Measurements from ENCODE around the gene GRIN2A. TPM values are rescaled to one million over a fixed set of nuclear protein-coding genes. Genes with fewer than 3 reads are reported as not detected.

The GRIN2A gene
- total and polyA plus RNA-seq, 2 donors (not counting 1 experiment from before 2014, with no cell fraction given) = 0.44 TPM; not detected in 1

- H3K79me2 ChIP-seq (ENCODE audit: control insufficient read depth, insufficient read depth, low read length) = no peaks in the 10 kb centered on the region
Observed at GRCh38 chr16:9946022-9946720, 236.1 kb downstream of the GRIN2A start.

More at GRCh38 chr16:9946022-9946720, 236.1 kb downstream of the GRIN2A start:
- CTCF ChIA-PET = interaction anchor here (0.5 kb wide), 1 partner anchor 321 kb away, joined by 3 read pairs; no protein-coding TSS in a partner anchor
- POLR2A ChIA-PET = no interaction called here
- Mint-ChIP-seq H3K9me3 (ENCODE audit: insufficient read depth) (no peaks in the 10 kb centered on the region), H3K27me3 (peaks cover 23% of the 10 kb centered on the region), H3K4me3 (no peak overlapping the region), H3K4me1 (no peaks in the 10 kb centered on the region), H3K27ac (no peak overlapping the region)
- intact Hi-C loops (cut with micrococcal nuclease) = no loop called here
- Histone ChIP-seq H3K36me3 (replicated peaks in 1 of 2; ENCODE audit: control extremely low read depth in 1 of 2, control insufficient read depth in 1 of 2, extremely low read depth in 1 of 2, insufficient read depth in 2 of 2, low read length in 1 of 2) (no peaks in the 10 kb centered on the region), H3K4me3 (ENCODE audit: control extremely low read depth in 1 of 5, extremely low read depth in 1 of 5, insufficient read depth in 1 of 5, low read depth in 2 of 5, low read length in 4 of 5) (no peak overlapping the region), H3K9me3 (ENCODE audit: control extremely low read depth in 1 of 3, control insufficient read depth in 2 of 3, insufficient read depth in 1 of 3, low read length in 2 of 3) (peaks cover 0 to 5% (median 0%) of the 10 kb centered on the region in 3 donors), H2AFZ (ENCODE audit: insufficient read depth, low read depth, low read length, poor library complexity, severe bottlenecking) (no peak overlapping the region), H3K27ac (ENCODE audit: low read length in 2 of 2) (no peak overlapping the region), H3K4me1 (ENCODE audit: control insufficient read depth in 2 of 2, insufficient read depth in 2 of 2, low read length in 2 of 2) (no peaks in the 10 kb centered on the region), H3K27me3 (replicated peaks in 1 of 4; ENCODE audit: control extremely low read depth in 1 of 4, control insufficient read depth in 3 of 4, insufficient read depth in 4 of 4, low read length in 3 of 4) (peaks cover 0 to 4% (median 1%) of the 10 kb centered on the region in 4 experiments), H3K4me2 (replicated peaks; ENCODE audit: low read depth, low read length, poor library complexity, severe bottlenecking) (no peak overlapping the region), H3K9ac (ENCODE audit: low read length) (no peak overlapping the region), H4K20me1 (ENCODE audit: control insufficient read depth, insufficient read depth, low read length, poor library complexity, severe bottlenecking) (no peaks in the 10 kb centered on the region)
- DNase-seq (no peak), ATAC-seq (ENCODE audit: low read depth) (no peak)
- TF ChIP-seq EZH2 (IDR thresholded peaks at IDR 0.05; ENCODE audit: borderline replicate concordance, insufficient read depth, low read depth, low read length, poor library complexity, severe bottlenecking) (no peak), CTCF (IDR thresholded peaks at IDR 0.05) (no peak)
- WGBS (ENCODE audit: insufficient coverage) = no CpG with 5 or more reads among the region's 3 CpGs
